Neural cell (in vitro differentiated cells): ENCODE data around the gene TBCK. TPM values are rescaled to one million over a fixed set of nuclear protein-coding genes. Genes with fewer than 3 reads are reported as not detected.

Experiments used
- H2AFZ ChIP-seq: fragments of 200-600, 300-800 bp; sonication (generic), shearing (Covaris generic); 2 replicates; pipeline ENCODE4 v1.6.0; 2014; ENCODE audit warnings: low read depth, mild to moderate bottlenecking, antibody characterized with exemption, low read length, moderate library complexity
- H3F3A ChIP-seq: fragments of 200-600 bp; shearing (Covaris generic); 2 replicates; pipeline ENCODE4 v1.6.1; 2016; ENCODE audit warnings: mild to moderate bottlenecking, moderate library complexity, mixed read lengths, antibody characterized with exemption, low read length; ENCODE audit not compliant: insufficient read depth, poor library complexity, severe bottlenecking
- H3K27ac ChIP-seq: fragments of 200-600, 300-800 bp; sonication (generic), shearing (Covaris generic); 2 replicates; pipeline ENCODE4 v1.5.1; 2014; ENCODE audit warnings: mild to moderate bottlenecking, low read length, moderate library complexity
- H3K27me3 ChIP-seq: fragments of 300-800, 200-600 bp; sonication (generic), shearing (Covaris generic); 2 replicates; pipeline ENCODE4 v1.6.0; 2014; ENCODE audit warnings: mild to moderate bottlenecking, low read depth, low read length, moderate library complexity; ENCODE audit not compliant: insufficient read depth
- H3K36me3 ChIP-seq: fragments of 300-800, 200-600 bp; sonication (generic), shearing (Covaris generic); 2 replicates; pipeline ENCODE4 v1.5.1; 2014; ENCODE audit warnings: mild to moderate bottlenecking, antibody characterized with exemption, low read length, moderate library complexity; ENCODE audit not compliant: insufficient read depth
- H3K4me2 ChIP-seq: fragments of 300-800, 200-600 bp; sonication (generic), shearing (Covaris generic); 2 replicates; pipeline ENCODE4 v1.6.0; 2014; ENCODE audit warnings: mild to moderate bottlenecking, low read length
- H3K4me3 ChIP-seq: fragments of 300-800, 200-600 bp; sonication (generic), shearing (Covaris generic); 2 replicates; pipeline ENCODE4 v1.5.1; 2014; ENCODE audit warnings: mild to moderate bottlenecking, low read length, moderate library complexity
- H3K79me2 ChIP-seq: fragments of 200-600 bp; shearing (Covaris generic); replicated peaks from 2 replicates; pipeline ENCODE4 v1.6.0; 2014; ENCODE audit warnings: mild to moderate bottlenecking, low read length, moderate library complexity; ENCODE audit not compliant: insufficient read depth
- H3K9ac ChIP-seq: fragments of 300-800, 200-600 bp; sonication (generic), shearing (Covaris generic); 2 replicates; pipeline ENCODE4 v1.6.1; 2016; ENCODE audit warnings: mild to moderate bottlenecking, low read length, mixed read lengths
- H3K9me2 ChIP-seq: fragments of 200-600 bp; shearing (Covaris generic); 2 replicates; pipeline ENCODE4 v1.6.1; 2016; ENCODE audit warnings: mild to moderate bottlenecking, low read length, mixed read lengths; ENCODE audit not compliant: insufficient read depth
- H3K9me3 ChIP-seq: fragments of 200-600, 300-800 bp; sonication (generic), shearing (Covaris generic); 2 replicates; pipeline ENCODE4 v1.6.1; 2016; ENCODE audit warnings: mild to moderate bottlenecking, mixed run types, low read length, moderate library complexity, mixed read lengths
- H4K20me1 ChIP-seq: fragments of 200-600 bp; shearing (Covaris generic); 2 replicates; pipeline ENCODE4 v1.6.1; 2016; ENCODE audit warnings: mild to moderate bottlenecking, mixed run types; ENCODE audit not compliant: insufficient read depth
- CTCF ChIP-seq: fragments of 450-650 bp; IDR thresholded peaks from 2 replicates; pipeline ENCODE4 v1.5.1; 2014; ENCODE audit warnings: antibody characterized with exemption, mild to moderate bottlenecking, moderate library complexity; ENCODE audit not compliant: poor library complexity, severe bottlenecking
- EP300 ChIP-seq: fragments of 450-650 bp; conservative IDR thresholded peaks from 2 replicates; pipeline ENCODE4 v1.6.1; 2014; ENCODE audit warnings: antibody characterized with exemption, mild to moderate bottlenecking, moderate library complexity; ENCODE audit not compliant: poor library complexity, severe bottlenecking
- EZH2 ChIP-seq: fragments of 200-600, 300-800 bp; shearing (Covaris generic), sonication (generic); IDR thresholded peaks from 2 replicates; pipeline ENCODE4 v1.6.1; 2014; ENCODE audit warnings: antibody characterized with exemption, low read length, borderline replicate concordance, mild to moderate bottlenecking; ENCODE audit not compliant: insufficient read depth, poor library complexity, severe bottlenecking
- MXI1 ChIP-seq: fragments of 450-650 bp; conservative IDR thresholded peaks from 2 replicates; pipeline ENCODE4 v1.6.1; 2014; ENCODE audit warnings: antibody characterized with exemption, mild to moderate bottlenecking; ENCODE audit not compliant: poor library complexity, severe bottlenecking
- POLR2AphosphoS5 ChIP-seq: IDR thresholded peaks from 2 replicates; pipeline ENCODE4 v1.6.1; 2012
- RAD21 ChIP-seq: fragments of 450-650 bp; conservative IDR thresholded peaks from 2 replicates; pipeline ENCODE4 v1.6.1; 2014; ENCODE audit warnings: antibody characterized with exemption, mild to moderate bottlenecking, moderate library complexity
- REST ChIP-seq: IDR thresholded peaks from 2 replicates; pipeline ENCODE4 v1.6.1; 2012; ENCODE audit warnings: borderline replicate concordance
- SMC3 ChIP-seq: fragments of 450-650 bp; conservative IDR thresholded peaks from 2 replicates; pipeline ENCODE4 v1.6.1; 2014; ENCODE audit warnings: antibody characterized with exemption, mild to moderate bottlenecking, moderate library complexity; ENCODE audit not compliant: poor library complexity
- TAF1 ChIP-seq: IDR thresholded peaks from 2 replicates; pipeline ENCODE4 v1.6.1; 2012; ENCODE audit warnings: low read depth
- polyA minus RNA-seq: library from RNA; depleted of rRNA, polyadenylated mRNA; stranded (reverse); fragments of >200 nt; gene quantifications from 2 replicates; pipeline ENCODE4 v1.2.3, GENCODE V29; 2014
- polyA plus RNA-seq: library from polyadenylated mRNA; depleted of rRNA; stranded (reverse); fragments of >200 nt; gene quantifications from 2 replicates; pipeline ENCODE4 v1.2.3, GENCODE V29; 2014

The TBCK gene
- polyA plus RNA-seq (53.8 and 55.0 TPM in 2 replicates), polyA minus RNA-seq (143 and 158 TPM in 2 replicates)

- peaks cover 6% of the 10 kb centered on the region for H3F3A ChIP-seq
- no peaks in the 10 kb centered on the region for H4K20me1 ChIP-seq
- H3K4me3 ChIP-seq, result peak within 1 kb of the TSS; percentile 74
- no peaks in the 10 kb centered on the region for H3K36me3 ChIP-seq
- H3K27ac ChIP-seq, result peak within 1 kb of the TSS; percentile 99
- no peaks in the 10 kb centered on the region for H3K27me3 ChIP-seq
- H3K4me2 ChIP-seq, result peak within 1 kb of the TSS; percentile 98
- H3K9me2 ChIP-seq, result no peaks in the 10 kb centered on the region
- no peaks in the 10 kb centered on the region for H3K9me3 ChIP-seq
- H3K79me2 ChIP-seq, result peaks cover 75% of the 10 kb centered on the region
- TF ChIP-seq EP300, result peak; percentile 74
- TF ChIP-seq RAD21, result no peak
- peak; percentile 90 for TF ChIP-seq MXI1
- TF ChIP-seq REST, result peak; percentile 85
- TF ChIP-seq POLR2AphosphoS5, result peak; percentile 96
- TF ChIP-seq TAF1, result peak; percentile 82
- peak; percentile 38 for TF ChIP-seq SMC3
- TF ChIP-seq CTCF, result no peak
- no peak for TF ChIP-seq EZH2
- H2AFZ ChIP-seq, result peak within 1 kb of the TSS; percentile 98
- peak within 1 kb of the TSS; percentile 98 for H3K9ac ChIP-seq
Measured at GRCh38 chr4:106315968-106316772, at the start of gene TBCK, which contains the start of gene AIMP1. TBCK (minus strand) TSS chr4:106316209; CDS start chr4:106308960, 7,249 bp downstream. AIMP1 (plus strand) TSS chr4:106316550; CDS start chr4:106325010, 8,460 bp downstream.

GRCh38 chr4:106365613-106366012, 49.6 kb upstream of the TBCK start:
- Histone ChIP-seq H3K9me2 (no peaks in the 10 kb centered on the region), H3K27ac (no peak overlapping the region), H3K4me3 (no peak overlapping the region), H3K4me2 (no peak overlapping the region), H3K79me2 (no peaks in the 10 kb centered on the region), H3K36me3 (no peaks in the 10 kb centered on the region), H2AFZ (no peak overlapping the region), H4K20me1 (no peaks in the 10 kb centered on the region), H3K27me3 (no peaks in the 10 kb centered on the region), H3F3A (no peaks in the 10 kb centered on the region), H3K9me3 (no peaks in the 10 kb centered on the region), H3K9ac (no peak overlapping the region)
- no peak for TF ChIP-seq TAF1
- no peak for TF ChIP-seq SMC3
- no peak for TF ChIP-seq POLR2AphosphoS5
- TF ChIP-seq EP300, result no peak
- no peak for TF ChIP-seq RAD21
- no peak for TF ChIP-seq MXI1
- TF ChIP-seq EZH2, result no peak
- no peak for TF ChIP-seq CTCF
